ENCODE results near the gene HTR3D. TPM values are rescaled to one million over a fixed set of nuclear protein-coding genes. Genes with fewer than 3 reads are reported as not detected.

The HTR3D gene
- total RNA-seq, 2 donors from 2014 or later, result not detected

Other genes with a start within 250 kb of the HTR3D start
- 1 to 10 TPM; 1.3 TPM for gene MAP6D1, start 206.2 kb upstream of the HTR3D start, total RNA-seq
- 10 to 100 TPM; 60.6 to 78.0 TPM for gene PARL, start 146.9 kb upstream of the HTR3D start, total RNA-seq
- gene ABCC5, start 13.9 kb upstream of the HTR3D start, total RNA-seq, result 10 to 100 TPM; 46.6 to 47.6 TPM
- gene HTR3C, start 21.3 kb downstream of the HTR3D start, total RNA-seq, result not detected
- gene HTR3E, start 65.3 kb downstream of the HTR3D start, total RNA-seq, result under 1 TPM; 0.50 to 0.70 TPM
- gene EIF2B5, start 103.6 kb downstream of the HTR3D start, total RNA-seq, result 10 to 100 TPM; 32.6 to 40.8 TPM
- 10 to 100 TPM; 63.2 to 66.3 TPM for gene DVL3, start 123.6 kb downstream of the HTR3D start, total RNA-seq
- 100 to 1,000 TPM; 211 to 219 TPM for gene AP2M1, start 143.1 kb downstream of the HTR3D start, total RNA-seq
- 10 to 100 TPM; 56.1 to 69.2 TPM for gene ABCF3, start 154.5 kb downstream of the HTR3D start, total RNA-seq
- 1 to 10 TPM; 2.2 to 3.3 TPM for gene VWA5B2, start 197.8 kb downstream of the HTR3D start, total RNA-seq
- 10 to 100 TPM; 25.0 to 40.3 TPM for gene ALG3, start 217.2 kb downstream of the HTR3D start, total RNA-seq
- gene EEF1AKMT4, start 217.9 kb downstream of the HTR3D start, total RNA-seq, result 1 to 10 TPM; 3.5 to 5.3 TPM
- under 1 TPM in 1 of 2 donors, not detected in 1; 0.39 TPM for gene CAMK2N2, start 229.8 kb downstream of the HTR3D start, total RNA-seq
- gene ECE2, start 244.3 kb downstream of the HTR3D start, total RNA-seq, result under 1 TPM; 0.20 to 0.24 TPM